HG02642 (cell line): ENCODE results near the gene NUDC.
"Not testable (repeated sequence)": the region's sequence is repeated elsewhere in the genome, so short reads cannot be mapped to it uniquely, and the experiment has no call there.

Source experiments
- ATAC-seq: cut with Tn5 transposase; IDR thresholded peaks from one replicate; pipeline ENCODE4 v1.9.1; 2021; ENCODE audit warnings: mild to moderate bottlenecking; ENCODE audit not compliant: unreplicated experiment, poor library complexity

Gene NUDC

GRCh38 chr1:26921540-26922430 lies at the start of gene NUDC:
Gene NUDC (plus strand): TSS chr1:26921743. CDS start chr1:26921849, 106 bp downstream.
- peak; percentile 98 for ATAC-seq

GRCh38 chr1:26873097-26873496 lies 48.4 kb upstream of the NUDC start:
- ATAC-seq: not testable (repeated sequence)

GRCh38 chr1:26874896-26875295 lies 46.6 kb upstream of the NUDC start:
- no peak for ATAC-seq

- no peak for ATAC-seq
These were observed 44.2 kb upstream of the NUDC start for GRCh38 chr1:26877326-26877725.

GRCh38 chr1:26879793-26880192 lies 41.8 kb upstream of the NUDC start:
- no peak for ATAC-seq

- not testable (repeated sequence) for ATAC-seq
These were observed 39.9 kb upstream of the NUDC start for GRCh38 chr1:26881611-26882010.

GRCh38 chr1:26882696-26883463 lies 38.7 kb upstream of the NUDC start:
- no peak for ATAC-seq

GRCh38 chr1:26887125-26887524 lies 34.4 kb upstream of the NUDC start:
- no peak for ATAC-seq

GRCh38 chr1:26888231-26888630 lies 33.3 kb upstream of the NUDC start:
- no peak for ATAC-seq

- ATAC-seq: peak; percentile 88
These were observed 31.7 kb upstream of the NUDC start, which contains the start of gene GPN2 for GRCh38 chr1:26889551-26890466. Gene GPN2 (minus strand): TSS chr1:26890283. CDS start chr1:26890096, 187 bp downstream.

GRCh38 chr1:26890467-26890796 lies 31.1 kb upstream of the NUDC start:
- ATAC-seq: peak; percentile 27

- ATAC-seq: no peak
These were observed 27.3 kb upstream of the NUDC start for GRCh38 chr1:26894263-26894662.

GRCh38 chr1:26897351-26897750 lies 24.2 kb upstream of the NUDC start:
- ATAC-seq: no peak

- peak; percentile 85 for ATAC-seq
These were observed 21.3 kb upstream of the NUDC start, which contains the start of gene GPATCH3 for GRCh38 chr1:26900001-26900814. Gene GPATCH3 (minus strand): TSS chr1:26900467. CDS start chr1:26900442, 25 bp downstream.

- ATAC-seq: no peak
These were observed 20.6 kb upstream of the NUDC start for GRCh38 chr1:26900815-26901511.

GRCh38 chr1:26907071-26907917 lies 14.2 kb upstream of the NUDC start:
- no peak for ATAC-seq

- ATAC-seq: no peak
These were observed 11.6 kb upstream of the NUDC start for GRCh38 chr1:26909951-26910342.
